SU-DHL-6 (cell line): ENCODE data around the gene CLIC5.

Experiments used
- H2AFZ ChIP-seq: fragments of 200-600 bp; sonication (generic); 2 replicates; pipeline ENCODE4 v1.6.1; 2014; ENCODE audit warnings: low read depth, mild to moderate bottlenecking, moderate library complexity, mixed read lengths, antibody characterized with exemption, low read length; ENCODE audit not compliant: severe bottlenecking
- H3F3A ChIP-seq: fragments of 200-600 bp; shearing (Covaris generic); 2 replicates; pipeline ENCODE4 v1.6.0; 2016; ENCODE audit warnings: antibody characterized with exemption, mild to moderate bottlenecking; ENCODE audit not compliant: insufficient read depth
- H3K27ac ChIP-seq: fragments of 200-600 bp; sonication (generic); 2 replicates; pipeline ENCODE4 v1.5.1; 2016; ENCODE audit warnings: low read depth, mild to moderate bottlenecking, low read length, moderate library complexity, mixed read lengths
- H3K27me3 ChIP-seq: fragments of 200-600 bp; sonication (generic), shearing (Covaris generic); 2 replicates; pipeline ENCODE4 v1.6.0; 2014; ENCODE audit warnings: mild to moderate bottlenecking, low read length
- H3K36me3 ChIP-seq: fragments of 200-600 bp; sonication (generic); 2 replicates; pipeline ENCODE4 v1.6.1; 2014; ENCODE audit warnings: mild to moderate bottlenecking, low read length, mixed read lengths
- H3K4me2 ChIP-seq: fragments of 300-600, 200-600 bp; shearing (Covaris generic), sonication (generic); 2 replicates; pipeline ENCODE4 v1.6.0; 2014; ENCODE audit warnings: low read length, low read depth, mild to moderate bottlenecking; ENCODE audit not compliant: poor library complexity, severe bottlenecking
- H3K4me3 ChIP-seq: fragments of 200-600 bp; sonication (generic); 2 replicates; pipeline ENCODE4 v1.5.1; 2014; ENCODE audit warnings: antibody characterized with exemption, low read length, mild to moderate bottlenecking, mixed read lengths; ENCODE audit not compliant: insufficient read depth, poor library complexity, severe bottlenecking
- H3K79me2 ChIP-seq: fragments of 200-600 bp; sonication (generic); 2 replicates; pipeline ENCODE4 v1.6.1; 2014; ENCODE audit warnings: mild to moderate bottlenecking, low read length, moderate library complexity; ENCODE audit not compliant: insufficient read depth
- H3K9ac ChIP-seq: fragments of 200-600 bp; sonication (generic); 2 replicates; pipeline ENCODE4 v1.7.0; 2014; ENCODE audit warnings: mild to moderate bottlenecking, low read length
- H3K9me2 ChIP-seq: fragments of 200-600 bp; sonication (generic); replicated peaks from 2 replicates; pipeline ENCODE4 v1.6.1; 2014; ENCODE audit warnings: low read length; ENCODE audit not compliant: insufficient read depth
- H3K9me3 ChIP-seq: fragments of 200-600 bp; sonication (generic); 2 replicates; pipeline ENCODE4 v1.6.1; 2014; ENCODE audit warnings: low read length, mixed read lengths; ENCODE audit not compliant: insufficient read depth
- H4K20me1 ChIP-seq: fragments of 200-600 bp; sonication (generic); 2 replicates; pipeline ENCODE4 v1.6.1; 2014; ENCODE audit warnings: low read depth, mild to moderate bottlenecking, antibody characterized with exemption, low read length, moderate library complexity, mixed read lengths
- CTCF ChIP-seq: fragments of 200-600 bp; sonication (generic); IDR thresholded peaks from one replicate; pipeline ENCODE4 v1.5.1; 2017; ENCODE audit warnings: antibody characterized with exemption, mild to moderate bottlenecking, low read length, moderate library complexity; ENCODE audit not compliant: insufficient read depth, poor library complexity, severe bottlenecking
- EZH2phosphoT487 ChIP-seq: fragments of 200-600 bp; sonication (generic), shearing (Covaris generic); conservative IDR thresholded peaks from 2 replicates; pipeline ENCODE4 v1.6.1; 2018; ENCODE audit warnings: mild to moderate bottlenecking, antibody characterized with exemption, low read length, moderate library complexity, mixed read lengths

The CLIC5 gene

GRCh38 chr6:45997875-45998506 lies 17.7 kb downstream of the CLIC5 start:
- H4K20me1 ChIP-seq = no peaks in the 10 kb centered on the region
- no peaks in the 10 kb centered on the region for H3F3A ChIP-seq
- no peaks in the 10 kb centered on the region for H3K9me3 ChIP-seq
- no peak overlapping the region for H2AFZ ChIP-seq
- no peaks in the 10 kb centered on the region for H3K9me2 ChIP-seq
- H3K9ac ChIP-seq = no peak overlapping the region
- H3K27ac ChIP-seq = no peak overlapping the region
- H3K79me2 ChIP-seq = no peaks in the 10 kb centered on the region
- no peaks in the 10 kb centered on the region for H3K27me3 ChIP-seq
- no peak overlapping the region for H3K4me3 ChIP-seq
- H3K36me3 ChIP-seq = no peaks in the 10 kb centered on the region
- TF ChIP-seq CTCF (no peak), EZH2phosphoT487 (no peak)
- H3K4me2 ChIP-seq = no peak overlapping the region

GRCh38 chr6:45991189-45991588 lies 24.5 kb downstream of the CLIC5 start:
- no peaks in the 10 kb centered on the region for H3K9me2 ChIP-seq
- H4K20me1 ChIP-seq = no peaks in the 10 kb centered on the region
- no peaks in the 10 kb centered on the region for H3K36me3 ChIP-seq
- no peaks in the 10 kb centered on the region for H3F3A ChIP-seq
- H2AFZ ChIP-seq = no peak overlapping the region
- no peak overlapping the region for H3K4me2 ChIP-seq
- H3K27me3 ChIP-seq = no peaks in the 10 kb centered on the region
- TF ChIP-seq EZH2phosphoT487 = no peak
- TF ChIP-seq CTCF = no peak
- no peak overlapping the region for H3K4me3 ChIP-seq
- no peaks in the 10 kb centered on the region for H3K79me2 ChIP-seq
- H3K9me3 ChIP-seq = no peaks in the 10 kb centered on the region
- H3K9ac ChIP-seq = no peak overlapping the region
- H3K27ac ChIP-seq = no peak overlapping the region

- no peak overlapping the region for H3K4me2 ChIP-seq
- H4K20me1 ChIP-seq = no peaks in the 10 kb centered on the region
- H3K4me3 ChIP-seq = no peak overlapping the region
- no peaks in the 10 kb centered on the region for H3K9me2 ChIP-seq
- no peaks in the 10 kb centered on the region for H3K9me3 ChIP-seq
- H2AFZ ChIP-seq = no peak overlapping the region
- H3F3A ChIP-seq = no peaks in the 10 kb centered on the region
- no peaks in the 10 kb centered on the region for H3K79me2 ChIP-seq
- H3K36me3 ChIP-seq = no peaks in the 10 kb centered on the region
- no peak overlapping the region for H3K27ac ChIP-seq
- H3K27me3 ChIP-seq = no peaks in the 10 kb centered on the region
- TF ChIP-seq EZH2phosphoT487 = no peak
- no peak for TF ChIP-seq CTCF
- H3K9ac ChIP-seq = no peak overlapping the region
These were observed 25.5 kb downstream of the CLIC5 start for GRCh38 chr6:45990162-45990561.
